ENCODE data around the gene FBXW11. TPM values are rescaled to one million over a fixed set of nuclear protein-coding genes. Genes with fewer than 3 reads are reported as not detected.

The FBXW11 gene
- total and polyA plus RNA-seq, 2 experiments from 2014 or later = 59.0 to 98.0 TPM

GRCh38 chr5:171898386-171898785 lies 108.1 kb downstream of the FBXW11 start:
- no peak for TF ChIP-seq CTCF (IDR thresholded peaks at IDR 0.05; ENCODE audit: low read depth, low read length)
- H3K4me3 ChIP-seq = no peak overlapping the region
- DNase-seq (ENCODE audit: low read depth in 1 of 2, low spot score in 1 of 2) = no peak
- no peaks in the 10 kb centered on the region for H3K36me3 ChIP-seq
- H3K9me3 ChIP-seq (ENCODE audit: low read depth) = no peaks in the 10 kb centered on the region
- no peaks in the 10 kb centered on the region for H3K27me3 ChIP-seq
- no peak overlapping the region for H3K27ac ChIP-seq
- peaks cover 56% of the 10 kb centered on the region for H3K4me1 ChIP-seq (ENCODE audit: low read depth)

GRCh38 chr5:171897231-171897630 lies 109.2 kb downstream of the FBXW11 start:
- no peaks in the 10 kb centered on the region for H3K36me3 ChIP-seq
- H3K27me3 ChIP-seq = no peaks in the 10 kb centered on the region
- peak overlapping the region; percentile 95 for H3K27ac ChIP-seq
- TF ChIP-seq CTCF (IDR thresholded peaks at IDR 0.05; ENCODE audit: low read depth, low read length) = no peak
- H3K4me1 ChIP-seq (ENCODE audit: low read depth) = peaks cover 68% of the 10 kb centered on the region
- no peaks in the 10 kb centered on the region for H3K9me3 ChIP-seq (ENCODE audit: low read depth)
- H3K4me3 ChIP-seq = no peak overlapping the region
- DNase-seq (ENCODE audit: low read depth in 1 of 2, low spot score in 1 of 2) = no peak

GRCh38 chr5:171895081-171895480 lies 111.4 kb downstream of the FBXW11 start:
- peak overlapping the region; percentile 95 for H3K27ac ChIP-seq
- no peaks in the 10 kb centered on the region for H3K36me3 ChIP-seq
- H3K27me3 ChIP-seq = no peaks in the 10 kb centered on the region
- H3K9me3 ChIP-seq (ENCODE audit: low read depth) = no peaks in the 10 kb centered on the region
- H3K4me3 ChIP-seq = no peak overlapping the region
- peaks cover 86% of the 10 kb centered on the region for H3K4me1 ChIP-seq (ENCODE audit: low read depth)
- DNase-seq (ENCODE audit: low read depth in 1 of 2, low spot score in 1 of 2) = no peak
- no peak for TF ChIP-seq CTCF (IDR thresholded peaks at IDR 0.05; ENCODE audit: low read depth, low read length)

- Histone ChIP-seq H3K27ac (peak overlapping the region; percentile 95), H3K36me3 (no peaks in the 10 kb centered on the region), H3K4me1 (ENCODE audit: low read depth) (peaks cover 91% of the 10 kb centered on the region), H3K27me3 (no peaks in the 10 kb centered on the region), H3K4me3 (no peak overlapping the region), H3K9me3 (ENCODE audit: low read depth) (no peaks in the 10 kb centered on the region)
- peak in 1 of 2 donors; percentile 55 for DNase-seq (ENCODE audit: low read depth in 1 of 2, low spot score in 1 of 2)
- no peak for TF ChIP-seq CTCF (IDR thresholded peaks at IDR 0.05; ENCODE audit: low read depth, low read length)
These were observed 113.0 kb downstream of the FBXW11 start for GRCh38 chr5:171893290-171893886.

GRCh38 chr5:171891595-171891994 lies 114.8 kb downstream of the FBXW11 start:
- Histone ChIP-seq H3K27ac (peak overlapping the region; percentile 95), H3K36me3 (no peaks in the 10 kb centered on the region)
- DNase-seq (ENCODE audit: low read depth in 1 of 2, low spot score in 1 of 2) = no peak

More at GRCh38 chr5:171891595-171891994, 114.8 kb downstream of the FBXW11 start:
- Histone ChIP-seq H3K4me1 (ENCODE audit: low read depth) (peaks cover 100% of the 10 kb centered on the region), H3K9me3 (ENCODE audit: low read depth) (no peaks in the 10 kb centered on the region), H3K27me3 (no peaks in the 10 kb centered on the region), H3K4me3 (no peak overlapping the region)
- no peak for TF ChIP-seq CTCF (IDR thresholded peaks at IDR 0.05; ENCODE audit: low read depth, low read length)
